Measurements from ENCODE around the gene CNIH1. TPM values are rescaled to one million over a fixed set of nuclear protein-coding genes. Genes with fewer than 3 reads are reported as not detected.

CNIH1 gene
- total and polyA plus RNA-seq, 4 experiments from 2014 or later: 46.9 to 128 (median 71.6) TPM

GRCh38 chr14:54480830-54481562 lies 39.8 kb upstream of the CNIH1 start:
- intact Hi-C loops (cut with micrococcal nuclease): no loop called here
- POLR2A ChIA-PET (ENCODE audit: partially characterized antibody): no interaction called here
- Mint-ChIP-seq H3K4me3 (no peak overlapping the region), H3K9me3 (peaks cover 0 to 2% (median 0%) of the 10 kb centered on the region in 8 donors), H3K36me3 (peaks cover 30 to 63% of the 10 kb centered on the region in 2 donors), H3K27ac (no peak overlapping the region), H3K4me1 (peaks cover 22 to 37% (median 29%) of the 10 kb centered on the region in 4 donors), H3K27me3 (no peaks in the 10 kb centered on the region)
- Histone ChIP-seq H3K9me3 (ENCODE audit: control insufficient read depth in 1 of 2, low read length in 2 of 2) (no peaks in the 10 kb centered on the region), H3K27me3 (ENCODE audit: insufficient read depth, low read length) (no peaks in the 10 kb centered on the region), H3K4me3 (ENCODE audit: low read length in 2 of 2) (no peak overlapping the region), H3K27ac (ENCODE audit: low read depth, low read length) (no peak overlapping the region), H3K4me1 (ENCODE audit: insufficient read depth, low read length) (peaks cover 28% of the 10 kb centered on the region), H3K36me3 (ENCODE audit: insufficient read depth, low read length) (peaks cover 29% of the 10 kb centered on the region)
- DNase-seq: no peak
- CTCF ChIA-PET (ENCODE audit: partially characterized antibody): interaction anchor here (0.6 kb wide), 1 partner anchor 11 kb away, joined by 4 read pairs; no protein-coding TSS in a partner anchor

- Mint-ChIP-seq H3K36me3 (peaks cover 40 to 81% of the 10 kb centered on the region in 2 donors), H3K9me3 (peaks cover 0 to 2% (median 0%) of the 10 kb centered on the region in 8 donors), H3K27ac (peak overlapping the region in 3 of 7 donors; percentile 4 to 68 (median 58)), H3K27me3 (no peaks in the 10 kb centered on the region), H3K4me1 (peaks cover 7 to 22% (median 12%) of the 10 kb centered on the region in 4 donors), H3K4me3 (no peak overlapping the region)
- Histone ChIP-seq H3K4me3 (ENCODE audit: low read length in 2 of 2) (no peak overlapping the region), H3K4me1 (ENCODE audit: insufficient read depth, low read length) (peaks cover 12% of the 10 kb centered on the region), H3K27me3 (ENCODE audit: insufficient read depth, low read length) (no peaks in the 10 kb centered on the region), H3K36me3 (ENCODE audit: insufficient read depth, low read length) (peaks cover 29% of the 10 kb centered on the region), H3K9me3 (ENCODE audit: control insufficient read depth in 1 of 2, low read length in 2 of 2) (no peaks in the 10 kb centered on the region), H3K27ac (ENCODE audit: low read depth, low read length) (no peak overlapping the region)
- no peak for DNase-seq
- CTCF ChIA-PET (ENCODE audit: partially characterized antibody): no interaction called here
- POLR2A ChIA-PET (ENCODE audit: partially characterized antibody): no interaction called here
- intact Hi-C loops (cut with micrococcal nuclease): no loop called here
Observed at GRCh38 chr14:54478636-54479215, 37.6 kb upstream of the CNIH1 start.

GRCh38 chr14:54475911-54476310 lies 34.7 kb upstream of the CNIH1 start:
- Mint-ChIP-seq H3K36me3 (peaks cover 46 to 78% of the 10 kb centered on the region in 2 donors), H3K4me3 (no peak overlapping the region), H3K27me3 (no peaks in the 10 kb centered on the region), H3K4me1 (peaks cover 3 to 11% (median 6%) of the 10 kb centered on the region in 4 donors), H3K27ac (peak overlapping the region in 3 of 7 donors; percentile 49 to 79 (median 50)), H3K9me3 (no peaks in the 10 kb centered on the region)
- no peak overlapping the region for H3K27ac ChIP-seq (ENCODE audit: low read depth, low read length)
- no peak overlapping the region for H3K4me3 ChIP-seq (ENCODE audit: low read length in 2 of 2)
- H3K27me3 ChIP-seq (ENCODE audit: insufficient read depth, low read length): no peaks in the 10 kb centered on the region
- intact Hi-C loops (cut with micrococcal nuclease): no loop called here
- no peak for DNase-seq
- POLR2A ChIA-PET (ENCODE audit: partially characterized antibody): no interaction called here
- H3K9me3 ChIP-seq (ENCODE audit: control insufficient read depth in 1 of 2, low read length in 2 of 2): no peaks in the 10 kb centered on the region
- H3K4me1 ChIP-seq (ENCODE audit: insufficient read depth, low read length): no peaks in the 10 kb centered on the region
- CTCF ChIA-PET (ENCODE audit: partially characterized antibody): no interaction called here
- H3K36me3 ChIP-seq (ENCODE audit: insufficient read depth, low read length): peaks cover 16% of the 10 kb centered on the region

GRCh38 chr14:54475187-54475899 lies 34.2 kb upstream of the CNIH1 start:
- H3K9me3 ChIP-seq (ENCODE audit: control insufficient read depth in 1 of 2, low read length in 2 of 2): no peaks in the 10 kb centered on the region
- H3K27me3 ChIP-seq (ENCODE audit: insufficient read depth, low read length): no peaks in the 10 kb centered on the region
- no peak for DNase-seq
- Mint-ChIP-seq H3K36me3 (peaks cover 52 to 76% of the 10 kb centered on the region in 2 donors), H3K9me3 (no peaks in the 10 kb centered on the region), H3K27ac (peak overlapping the region in 5 of 7 donors; percentile 49 to 79 (median 51)), H3K27me3 (no peaks in the 10 kb centered on the region), H3K4me1 (peaks cover 3 to 11% (median 6%) of the 10 kb centered on the region in 4 donors), H3K4me3 (peak overlapping the region in 1 of 8 donors; percentile 2)
- intact Hi-C loops (cut with micrococcal nuclease): no loop called here
- ChIA-PET POLR2A (ENCODE audit: partially characterized antibody) (no interaction called here), CTCF (ENCODE audit: partially characterized antibody) (no interaction called here)
- no peak overlapping the region for H3K27ac ChIP-seq (ENCODE audit: low read depth, low read length)
- peaks cover 16% of the 10 kb centered on the region for H3K36me3 ChIP-seq (ENCODE audit: insufficient read depth, low read length)
- H3K4me1 ChIP-seq (ENCODE audit: insufficient read depth, low read length): no peaks in the 10 kb centered on the region
- no peak overlapping the region for H3K4me3 ChIP-seq (ENCODE audit: low read length in 2 of 2)

- Histone ChIP-seq H3K4me1 (ENCODE audit: insufficient read depth, low read length) (no peaks in the 10 kb centered on the region), H3K36me3 (ENCODE audit: insufficient read depth, low read length) (peaks cover 8% of the 10 kb centered on the region), H3K4me3 (ENCODE audit: low read length in 2 of 2) (no peak overlapping the region), H3K27me3 (ENCODE audit: insufficient read depth, low read length) (no peaks in the 10 kb centered on the region), H3K27ac (ENCODE audit: low read depth, low read length) (no peak overlapping the region), H3K9me3 (ENCODE audit: control insufficient read depth in 1 of 2, low read length in 2 of 2) (no peaks in the 10 kb centered on the region)
- Mint-ChIP-seq H3K4me1 (peaks cover 3 to 11% (median 6%) of the 10 kb centered on the region in 4 donors), H3K27me3 (no peaks in the 10 kb centered on the region), H3K4me3 (no peak overlapping the region), H3K9me3 (no peaks in the 10 kb centered on the region), H3K27ac (no peak overlapping the region), H3K36me3 (peaks cover 56 to 73% of the 10 kb centered on the region in 2 donors)
- no peak for DNase-seq
- intact Hi-C loops (cut with micrococcal nuclease): no loop called here
- ChIA-PET POLR2A (ENCODE audit: partially characterized antibody) (no interaction called here), CTCF (ENCODE audit: partially characterized antibody) (interaction anchor here (0.9 kb wide), 1 partner anchor 13 kb away, joined by 5 read pairs; no protein-coding TSS in a partner anchor)
Observed at GRCh38 chr14:54474232-54474793, 33.1 kb upstream of the CNIH1 start.

GRCh38 chr14:54472315-54472714 lies 31.1 kb upstream of the CNIH1 start:
- Mint-ChIP-seq H3K9me3 (peaks cover 0 to 13% (median 8%) of the 10 kb centered on the region in 8 donors), H3K36me3 (peaks cover 59 to 69% of the 10 kb centered on the region in 2 donors), H3K27ac (no peak overlapping the region), H3K4me3 (no peak overlapping the region), H3K4me1 (peaks cover 3 to 8% (median 5%) of the 10 kb centered on the region in 4 donors), H3K27me3 (no peaks in the 10 kb centered on the region)
- DNase-seq: no peak
- H3K27ac ChIP-seq (ENCODE audit: low read depth, low read length): no peak overlapping the region
- ChIA-PET CTCF (ENCODE audit: partially characterized antibody) (no interaction called here), POLR2A (ENCODE audit: partially characterized antibody) (no interaction called here)
- intact Hi-C loops (cut with micrococcal nuclease): no loop called here
- no peaks in the 10 kb centered on the region for H3K36me3 ChIP-seq (ENCODE audit: insufficient read depth, low read length)
- H3K4me1 ChIP-seq (ENCODE audit: insufficient read depth, low read length): no peaks in the 10 kb centered on the region
- no peak overlapping the region for H3K4me3 ChIP-seq (ENCODE audit: low read length in 2 of 2)
- peaks cover 0 to 4% of the 10 kb centered on the region in 2 donors for H3K9me3 ChIP-seq (ENCODE audit: control insufficient read depth in 1 of 2, low read length in 2 of 2)
- H3K27me3 ChIP-seq (ENCODE audit: insufficient read depth, low read length): no peaks in the 10 kb centered on the region

GRCh38 chr14:54471641-54472040 lies 30.5 kb upstream of the CNIH1 start:
- Histone ChIP-seq H3K4me1 (ENCODE audit: insufficient read depth, low read length) (no peaks in the 10 kb centered on the region), H3K36me3 (ENCODE audit: insufficient read depth, low read length) (no peaks in the 10 kb centered on the region), H3K27me3 (ENCODE audit: insufficient read depth, low read length) (no peaks in the 10 kb centered on the region), H3K9me3 (ENCODE audit: control insufficient read depth in 1 of 2, low read length in 2 of 2) (peaks cover 0 to 9% of the 10 kb centered on the region in 2 donors), H3K27ac (ENCODE audit: low read depth, low read length) (no peak overlapping the region), H3K4me3 (ENCODE audit: low read length in 2 of 2) (no peak overlapping the region)
- Mint-ChIP-seq H3K9me3 (peaks cover 0 to 17% (median 12%) of the 10 kb centered on the region in 8 donors), H3K27me3 (no peaks in the 10 kb centered on the region), H3K4me1 (peaks cover 2 to 8% (median 4%) of the 10 kb centered on the region in 4 donors), H3K4me3 (no peak overlapping the region), H3K36me3 (peaks cover 61 to 65% of the 10 kb centered on the region in 2 donors), H3K27ac (peak overlapping the region in 1 of 7 donors; percentile 7)
- intact Hi-C loops (cut with micrococcal nuclease): no loop called here
- CTCF ChIA-PET (ENCODE audit: partially characterized antibody): no interaction called here
- POLR2A ChIA-PET (ENCODE audit: partially characterized antibody): no interaction called here
- no peak for DNase-seq
